Endodermal cell (in vitro differentiated cells): ENCODE measurements around the gene NME3. TPM values are rescaled to one million over a fixed set of nuclear protein-coding genes. Genes with fewer than 3 reads are reported as not detected.
A peak's percentile ranks its signal among the peaks of the same experiment; 100 is the strongest.

ENCODE experiments used
- DNase-seq: peaks from one replicate; pipeline ENCODE4 v3.0.0-alpha.2; 2017
- H3K27ac ChIP-seq: 2 replicates; pipeline ENCODE4 v1.5.1; 2013; ENCODE audit warnings: mild to moderate bottlenecking, low read depth, low read length, moderate library complexity
- H3K27me3 ChIP-seq: 2 replicates; pipeline ENCODE4 v1.6.1; 2013; ENCODE audit warnings: mild to moderate bottlenecking, low read length, moderate library complexity; ENCODE audit not compliant: insufficient read depth, control insufficient read depth, poor library complexity, severe bottlenecking
- H3K36me3 ChIP-seq: 2 replicates; pipeline ENCODE4 v1.7.0; 2013; ENCODE audit warnings: mild to moderate bottlenecking, low read length, moderate library complexity; ENCODE audit not compliant: control insufficient read depth, insufficient read depth
- H3K4me1 ChIP-seq: one replicate; pipeline ENCODE4 v1.7.0; 2013; ENCODE audit warnings: low read length; ENCODE audit not compliant: control insufficient read depth, insufficient read depth
- H3K4me3 ChIP-seq: 2 replicates; pipeline ENCODE4 v1.5.1; 2013; ENCODE audit warnings: mild to moderate bottlenecking, low read length, moderate library complexity
- H3K9ac ChIP-seq: 2 replicates; pipeline ENCODE4 v1.6.1; 2013; ENCODE audit warnings: mild to moderate bottlenecking, low read length, moderate library complexity; ENCODE audit not compliant: poor library complexity, severe bottlenecking; ENCODE audit errors: extremely low read depth
- H3K9me3 ChIP-seq: 2 replicates; pipeline ENCODE4 v1.6.1; 2013; ENCODE audit warnings: mild to moderate bottlenecking, low read length, moderate library complexity; ENCODE audit not compliant: control insufficient read depth
- H3K27ac Mint-ChIP-seq: 2 replicates; pipeline ENCODE4 v1.8.0; 2020; ENCODE audit warnings: mixed read lengths
- H3K27me3 Mint-ChIP-seq: 2 replicates; pipeline ENCODE4 v1.8.0; 2021; ENCODE audit warnings: mild to moderate bottlenecking, mixed read lengths; ENCODE audit not compliant: insufficient read depth
- H3K36me3 Mint-ChIP-seq: 2 replicates; pipeline ENCODE4 v1.8.0; 2020; ENCODE audit warnings: low read depth, mixed read lengths
- H3K4me1 Mint-ChIP-seq: 2 replicates; pipeline ENCODE4 v1.8.0; 2020; ENCODE audit warnings: mixed read lengths
- H3K4me3 Mint-ChIP-seq: 2 replicates; pipeline ENCODE4 v1.8.0; 2020; ENCODE audit warnings: mild to moderate bottlenecking, moderate library complexity, mixed read lengths
- H3K9me3 Mint-ChIP-seq: 2 replicates; pipeline ENCODE4 v1.8.0; 2020; ENCODE audit warnings: mild to moderate bottlenecking, mixed read lengths
- CTCF ChIP-seq: fragments of 200-600 bp; sonication (generic); conservative IDR thresholded peaks from 2 replicates; pipeline ENCODE4 v1.5.0; 2021; ENCODE audit warnings: antibody characterized with exemption, mild to moderate bottlenecking
- WGBS, 2 experiments: methylation state at CpG; one replicate each; pipeline versions ENCODE4 v1.1.5 to v1.1.7; 2013; ENCODE audit warnings: missing lambda C conversion rate in 2 of 2, mixed read lengths in 1 of 2; ENCODE audit not compliant: insufficient coverage in 1 of 2, insufficient read length in 1 of 2; 5-methylcytosine and 5-hydroxymethylcytosine counted together
- total RNA-seq, 2 donors: library from RNA; stranded (reverse); fragmentation: NEBNext Ultra II Directional in 1 of 2; extraction: Animal tissue kit (Norgen Biotek cat#: 25700) in 1 of 2; gene quantifications; 2 replicates in 1 of 2; 3 replicates in 1 of 2; pipeline ENCODE4 v1.2.1, GENCODE V29; 2021

NME3 gene
- total RNA-seq, 2 donors from 2014 or later: 70.3 to 73.6 TPM

DNA sequence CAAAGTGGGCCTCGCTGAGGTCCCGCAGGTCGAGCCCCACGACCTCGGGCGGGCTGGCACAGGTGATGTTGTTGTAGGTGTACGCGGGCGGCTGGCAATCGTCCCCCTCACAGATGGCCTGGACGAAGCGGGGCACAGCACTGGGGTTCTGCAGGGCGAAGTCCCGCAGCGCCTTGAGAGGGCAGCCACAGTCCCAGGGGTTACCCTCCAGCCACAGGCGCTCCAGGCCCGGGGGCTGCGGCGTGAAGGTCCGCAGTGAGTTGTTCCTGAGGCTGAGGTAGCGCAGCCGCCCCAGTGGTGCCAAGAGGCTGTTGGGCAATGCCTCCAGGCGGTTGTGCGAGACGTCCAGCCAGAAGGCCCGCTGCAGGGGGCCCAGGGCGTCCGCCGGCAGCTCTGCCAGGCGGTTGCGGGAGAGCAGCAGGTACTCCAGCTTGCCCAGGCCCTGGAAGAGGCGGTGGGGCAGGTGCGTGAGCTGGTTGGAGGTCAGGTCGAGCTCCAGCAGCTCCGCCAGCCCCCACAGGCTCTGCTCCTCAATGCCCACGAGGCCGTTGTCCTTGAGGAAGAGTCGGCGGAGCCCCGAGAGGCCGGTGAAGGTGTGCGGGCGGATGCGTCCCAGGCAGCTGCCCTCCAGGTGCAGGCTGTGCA, 19.4 kb upstream of the NME3 start:
- Histone ChIP-seq H3K4me3 (no peak overlapping the region), H3K9ac (no peak overlapping the region), H3K27me3 (no peaks in the 10 kb centered on the region), H3K27ac (no peak overlapping the region), H3K9me3 (no peaks in the 10 kb centered on the region), H3K4me1 (no peaks in the 10 kb centered on the region), H3K36me3 (peaks cover 2% of the 10 kb centered on the region)
- no peak for TF ChIP-seq CTCF
- Mint-ChIP-seq H3K27me3 (no peaks in the 10 kb centered on the region), H3K36me3 (peaks cover 11% of the 10 kb centered on the region), H3K4me1 (no peaks in the 10 kb centered on the region), H3K27ac (no peak overlapping the region), H3K4me3 (no peak overlapping the region), H3K9me3 (no peaks in the 10 kb centered on the region)
- peak; percentile 39 for DNase-seq
- WGBS, 2 experiments: 95 to 97% methylated on average over 42 to 44 of the region's 44 CpGs

- no peak overlapping the region for H3K27ac Mint-ChIP-seq
Measured at GRCh38 chr16:1790261-1790610, 18.9 kb upstream of the NME3 start.

GRCh38 chr16:1789643-1790045, 18.3 kb upstream of the NME3 start:
- peak; percentile 38 for DNase-seq
- H3K9me3 Mint-ChIP-seq: no peaks in the 10 kb centered on the region
- H3K27me3 Mint-ChIP-seq: no peaks in the 10 kb centered on the region

More at GRCh38 chr16:1790261-1790610, 18.9 kb upstream of the NME3 start:
- H3K36me3 ChIP-seq: peaks cover 4% of the 10 kb centered on the region
- DNase-seq: no peak
- no peak overlapping the region for H3K27ac ChIP-seq
- H3K4me1 Mint-ChIP-seq: no peaks in the 10 kb centered on the region
- no peaks in the 10 kb centered on the region for H3K4me1 ChIP-seq
- no peaks in the 10 kb centered on the region for H3K9me3 Mint-ChIP-seq
- no peaks in the 10 kb centered on the region for H3K9me3 ChIP-seq
- no peak overlapping the region for H3K9ac ChIP-seq
- peaks cover 11% of the 10 kb centered on the region for H3K36me3 Mint-ChIP-seq
- no peak overlapping the region for H3K4me3 Mint-ChIP-seq
- H3K27me3 Mint-ChIP-seq: no peaks in the 10 kb centered on the region
- H3K4me3 ChIP-seq: no peak overlapping the region
- no peak for TF ChIP-seq CTCF
- WGBS, 2 experiments: 92 to 94% methylated on average over 10 to 15 of the region's 15 CpGs
- H3K27me3 ChIP-seq: no peaks in the 10 kb centered on the region

More at GRCh38 chr16:1789643-1790045, 18.3 kb upstream of the NME3 start:
- H3K9ac ChIP-seq: no peak overlapping the region
- H3K4me1 Mint-ChIP-seq: no peaks in the 10 kb centered on the region
- H3K27ac Mint-ChIP-seq: no peak overlapping the region
- H3K36me3 Mint-ChIP-seq: peaks cover 13% of the 10 kb centered on the region
- 90 to 95% methylated on average over 9 to 25 of the region's 25 CpGs for WGBS, 2 experiments
- no peak for TF ChIP-seq CTCF
- no peaks in the 10 kb centered on the region for H3K27me3 ChIP-seq
- no peaks in the 10 kb centered on the region for H3K9me3 ChIP-seq
- no peak overlapping the region for H3K4me3 ChIP-seq
- peaks cover 4% of the 10 kb centered on the region for H3K36me3 ChIP-seq
- H3K4me1 ChIP-seq: no peaks in the 10 kb centered on the region
- no peak overlapping the region for H3K4me3 Mint-ChIP-seq
- no peak overlapping the region for H3K27ac ChIP-seq
